Body of pancreas (tissue), 4 donors: Measurements from ENCODE around the gene AFP. TPM values are rescaled to one million over a fixed set of nuclear protein-coding genes. Genes with fewer than 3 reads are reported as not detected.

Source experiments
- ATAC-seq: fragments of 150-250 bp; one replicate; pipeline ENCODE4 v1.9.1; 2016
- DNase-seq, 4 donors: peaks; one replicate each; pipeline ENCODE4 v3.0.0-alpha.2; 2019
- H3K27ac ChIP-seq, 4 donors: fragments of 200-600 bp; sonication (generic); 1 replicate in 3 of 4; 2 replicates in 1 of 4; pipeline versions ENCODE4 v1.5.1 to v1.6.1; 2016 to 2019; ENCODE audit warnings: mild to moderate bottlenecking in 1 of 4, mixed read lengths in 1 of 4, moderate library complexity in 1 of 4
- H3K27me3 ChIP-seq, 2 donors: fragments of 200-600 bp; sonication (generic); one replicate each; pipeline ENCODE4 v1.6.0; 2016; ENCODE audit warnings: mild to moderate bottlenecking in 1 of 2
- H3K36me3 ChIP-seq, 2 donors: fragments of 200-600 bp; sonication (generic); replicated peaks in 1 of 2; 2 replicates each; pipeline ENCODE4 v1.5.1; 2016; ENCODE audit warnings: low read depth in 2 of 2; ENCODE audit not compliant: insufficient read depth in 1 of 2
- H3K4me1 ChIP-seq: fragments of 200-600 bp; sonication (generic); one replicate; pipeline ENCODE4 v1.6.0; 2016
- H3K4me3 ChIP-seq, 2 donors: fragments of 200-600 bp; sonication (generic); 1 replicate in 1 of 2; 2 replicates in 1 of 2; pipeline ENCODE4 v1.5.1; 2016 to 2019
- H3K9me3 ChIP-seq, 3 donors: fragments of 200-600 bp; sonication (generic); 1 replicate in 2 of 3; 2 replicates in 1 of 3; pipeline ENCODE4 v1.5.1; 2016
- CTCF ChIP-seq, 7 experiments: fragments of 450-650 bp in 4 of 7; fragments of 200-600 bp in 3 of 7; sonication (generic) in 3 of 7; IDR thresholded peaks; one replicate each; pipeline ENCODE4 v1.5.1; 2016 to 2019; ENCODE audit warnings: antibody characterized with exemption in 7 of 7
- POLR2A ChIP-seq, 3 donors: fragments of 450-650 bp; IDR thresholded peaks; one replicate each; pipeline ENCODE4 v1.6.1; 2016; ENCODE audit warnings: antibody characterized with exemption in 3 of 3, mild to moderate bottlenecking in 2 of 3
- WGBS, 2 donors: methylation state at CpG; one replicate each; pipeline ENCODE4 v1.1.5; 2017; 5-methylcytosine and 5-hydroxymethylcytosine counted together
- intact Hi-C: fragments of 100-400 bp; cut with DNase I; formaldehyde crosslinking; loops from one replicate; pipeline ENCODE4 v1.15.1; 2023
- total RNA-seq, 2 donors: library from RNA; depleted of rRNA; stranded (reverse); fragments of >200 nt; gene quantifications; one replicate each; pipeline ENCODE4 v1.1.0, GENCODE V29; 2016

The AFP gene
- total RNA-seq, 2 donors from 2014 or later, result not detected

GRCh38 chr4:73501664-73502265, 65.7 kb downstream of the AFP start:
- no peaks in the 10 kb centered on the region for H3K36me3 ChIP-seq
- DNase-seq (no peak), ATAC-seq (no peak)
- peaks cover 14% of the 10 kb centered on the region for H3K4me1 ChIP-seq
- no peak overlapping the region for H3K27ac ChIP-seq
- no peak overlapping the region for H3K4me3 ChIP-seq
- H3K9me3 ChIP-seq, result no peaks in the 10 kb centered on the region
- 79 to 80% methylated on average over 5 of the region's 5 CpGs for WGBS, 2 donors
- H3K27me3 ChIP-seq, result no peaks in the 10 kb centered on the region
- intact Hi-C loops, result no loop called here
- TF ChIP-seq CTCF (IDR thresholded peaks at IDR 0.05) (no peak), POLR2A (IDR thresholded peaks at IDR 0.05) (no peak)

GRCh38 chr4:73505567-73505966, 69.5 kb downstream of the AFP start:
- ATAC-seq, result no peak
- Histone ChIP-seq H3K4me1 (peaks cover 13% of the 10 kb centered on the region), H3K27me3 (no peaks in the 10 kb centered on the region), H3K27ac (no peak overlapping the region), H3K9me3 (no peaks in the 10 kb centered on the region), H3K36me3 (no peaks in the 10 kb centered on the region), H3K4me3 (no peak overlapping the region)
- DNase-seq, result no peak
- intact Hi-C loops, result no loop called here
- WGBS, 2 donors, result 85 to 89% methylated on average over 2 of the region's 2 CpGs
- no peak for TF ChIP-seq POLR2A (IDR thresholded peaks at IDR 0.05)
- TF ChIP-seq CTCF (IDR thresholded peaks at IDR 0.05), result no peak

Other genes with a start within 250 kb of the AFP start
- 10 to 100 TPM; 32.4 to 36.3 TPM for gene ANKRD17, start 177.4 kb upstream of the AFP start, total RNA-seq
- 100 to 1,000 TPM; 391 to 538 TPM for gene ALB, start 31.9 kb upstream of the AFP start, total RNA-seq
- gene AFM, start 45.5 kb downstream of the AFP start, total RNA-seq, result under 1 TPM in 1 of 2 donors, not detected in 1; 0.33 TPM
- gene RASSF6, start 184.2 kb downstream of the AFP start, total RNA-seq, result 10 to 100 TPM in 1 of 2 donors, 1 to 10 TPM in 1; 5.3 to 10.1 TPM